PC-9 (cell line): Measurements from ENCODE around the gene TGFBR3. TPM values are rescaled to one million over a fixed set of nuclear protein-coding genes. Genes with fewer than 3 reads are reported as not detected.

Experiments used
- BruUV-seq: library from RNA; stranded (reverse); fragments of 400-500 nt; replicated peaks from 2 replicates; lab custom pipeline; 2021; lab: Mats Ljungman, UMichigan
- CTCF ChIA-PET: fragments of 300-600 bp; sonication (Branson Sonifier 250); formaldehyde crosslinking; loops from one replicate; lab custom pipeline; 2022; ENCODE audit warnings: antibody characterized with exemption; lab: Charles Lee
- POLR2A ChIA-PET: fragments of 300-600 bp; sonication (Branson Sonifier 250); formaldehyde crosslinking; loops from one replicate; lab custom pipeline; 2022; ENCODE audit warnings: antibody characterized with exemption; ENCODE audit not compliant: unreplicated experiment; lab: Charles Lee
- DNase-seq, 2 experiments: peaks; one replicate each; pipeline versions ENCODE4 v3.0.0 to v3.0.0-alpha.2; 2015 to 2022; ENCODE audit warnings: mixed read lengths in 1 of 2
- H2AFZ ChIP-seq: fragments of 200-600 bp; sonication (generic); 2 replicates; pipeline ENCODE4 v1.8.1; 2017; ENCODE audit warnings: antibody characterized with exemption
- H3F3A ChIP-seq: fragments of 200-600 bp; sonication (generic); 2 replicates; pipeline ENCODE4 v1.8.1; 2017; ENCODE audit warnings: antibody characterized with exemption, mild to moderate bottlenecking, low read depth; ENCODE audit not compliant: insufficient read depth
- H3K27ac ChIP-seq: fragments of 200-600 bp; sonication (generic); 2 replicates; pipeline ENCODE4 v1.6.1; 2016; ENCODE audit warnings: mixed run types
- H3K27me3 ChIP-seq: fragments of 200-600 bp; sonication (generic); 2 replicates; pipeline ENCODE4 v1.6.1; 2016; ENCODE audit warnings: low read depth, mixed run types; ENCODE audit not compliant: insufficient read depth
- H3K36me3 ChIP-seq: fragments of 200-600 bp; sonication (generic); 2 replicates; pipeline ENCODE4 v1.6.1; 2016; ENCODE audit warnings: low read depth, mixed run types
- H3K4me1 ChIP-seq: fragments of 200-600 bp; sonication (generic); replicated peaks from 2 replicates; pipeline ENCODE4 v1.6.1; 2016; ENCODE audit warnings: mixed run types; ENCODE audit not compliant: insufficient read depth
- H3K4me2 ChIP-seq: fragments of 200-600 bp; sonication (generic); 2 replicates; pipeline ENCODE4 v1.6.1; 2017; ENCODE audit warnings: mixed run types
- H3K4me3 ChIP-seq: fragments of 200-600 bp; sonication (generic); 2 replicates; pipeline ENCODE4 v1.6.1; 2016; ENCODE audit warnings: mixed run types
- H3K79me2 ChIP-seq: fragments of 200-600 bp; sonication (generic); 2 replicates; pipeline ENCODE4 v1.6.1; 2017; ENCODE audit warnings: low read depth, mixed run types
- H3K9me2 ChIP-seq: fragments of 200-600 bp; sonication (generic); 2 replicates; pipeline ENCODE4 v1.8.1; 2017; ENCODE audit warnings: mild to moderate bottlenecking; ENCODE audit not compliant: insufficient read depth
- H3K9me3 ChIP-seq: fragments of 200-600 bp; sonication (generic); 2 replicates; pipeline ENCODE4 v1.8.1; 2016; ENCODE audit warnings: low read depth; ENCODE audit not compliant: insufficient read depth
- H4K20me1 ChIP-seq: fragments of 200-600 bp; sonication (generic); 2 replicates; pipeline ENCODE4 v1.8.1; 2017; ENCODE audit not compliant: insufficient read depth
- EZH2 ChIP-seq: fragments of 200-600 bp; sonication (generic); IDR thresholded peaks from 2 replicates; pipeline ENCODE4 v1.8.0; 2017; ENCODE audit warnings: antibody characterized with exemption, low read depth
- intact Hi-C: fragments of 100-400 bp; cut with micrococcal nuclease; formaldehyde crosslinking; loops from one replicate; pipeline ENCODE4 v1.10.0; 2022; ENCODE audit not compliant: unreplicated experiment
- total RNA-seq: library from RNA; stranded (reverse); gene quantifications from 2 replicates; pipeline ENCODE4 v1.2.3, GENCODE V29; 2021
- TF ChIP-seq, protein P1 (sequence below): fragments of 200-600 bp; sonication (generic); conservative IDR thresholded peaks from 2 replicates; pipeline ENCODE4 v1.6.1; 2017; ENCODE audit warnings: mixed run types, antibody characterized with exemption, mild to moderate bottlenecking, moderate library complexity

TGFBR3 gene
- total RNA-seq, 1 experiment from 2014 or later: 1.6 TPM

DNA sequence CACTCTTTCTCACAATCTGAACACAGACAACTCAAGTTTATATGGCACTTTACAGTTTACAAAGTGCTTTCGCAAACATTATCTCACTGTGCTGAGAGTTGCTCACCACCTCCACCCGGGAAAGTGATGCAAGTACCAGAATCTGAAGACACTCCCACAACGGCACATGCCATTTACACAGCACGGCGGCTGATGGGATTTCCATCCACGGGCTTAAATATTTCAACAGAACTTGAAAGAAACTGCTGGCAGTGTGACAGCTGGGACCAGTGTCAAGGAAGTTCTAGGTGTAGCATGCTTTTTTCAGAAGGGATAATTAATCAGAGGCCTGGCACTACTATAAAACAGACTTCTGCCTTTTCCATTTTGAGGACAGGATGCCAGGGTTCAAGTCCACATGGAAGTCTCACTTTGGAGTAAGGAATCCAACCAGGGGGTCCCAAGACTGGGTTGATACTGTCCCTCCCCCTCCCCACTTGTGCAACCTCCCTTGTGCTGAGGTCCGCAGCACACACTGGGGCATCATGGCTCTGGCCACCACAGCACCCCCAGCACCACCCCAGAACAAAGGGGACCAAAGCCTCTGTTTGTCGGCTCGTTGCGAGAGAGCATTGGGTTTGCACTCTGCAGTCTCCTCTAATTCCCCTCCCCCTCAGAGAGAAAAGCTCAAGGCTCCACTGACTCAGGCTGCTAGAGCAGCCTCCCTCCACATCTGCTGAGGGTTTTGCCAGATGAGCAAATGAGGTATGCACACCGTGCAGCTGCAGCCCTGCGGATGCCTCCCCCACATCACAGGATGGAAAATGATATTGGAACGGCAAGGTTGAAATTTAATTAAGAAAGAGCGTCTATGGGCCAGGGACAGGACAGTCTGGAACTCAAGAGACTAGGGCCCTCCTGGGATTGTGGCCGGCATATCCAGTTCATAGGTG, 154.9 kb downstream of the TGFBR3 start:
- peak overlapping the region; percentile 73 for H3K4me2 ChIP-seq
- BruUV-seq: no TSS peak
- CTCF ChIA-PET: interaction anchor here (0.6 kb wide), 1 partner anchor 219 kb away, joined by 5 read pairs; no protein-coding TSS in a partner anchor
- H3K36me3 ChIP-seq: no peaks in the 10 kb centered on the region
- peak; percentile 11 to 71 for DNase-seq
- no peak overlapping the region for H3K4me3 ChIP-seq
- peaks cover 64% of the 10 kb centered on the region for H3K4me1 ChIP-seq
- POLR2A ChIA-PET: interaction anchor here (0.5 kb wide), 1 partner anchor 564 kb away, joined by 6 read pairs; no protein-coding TSS in a partner anchor
- H4K20me1 ChIP-seq: no peaks in the 10 kb centered on the region
- H3F3A ChIP-seq: peaks cover 27% of the 10 kb centered on the region
- H3K79me2 ChIP-seq: 0 out of 2 replicates have a peak, but pooled peaks cover 8% of the 10 kb centered on the region
- no peaks in the 10 kb centered on the region for H3K9me2 ChIP-seq
- H3K27me3 ChIP-seq: no peaks in the 10 kb centered on the region
- peak overlapping the region; percentile 79 for H3K27ac ChIP-seq
- no peak overlapping the region for H2AFZ ChIP-seq
- no peaks in the 10 kb centered on the region for H3K9me3 ChIP-seq
- intact Hi-C loops: loop anchor here (5.0 to 10.0 kb wide), 3 partner anchors 44 to 194 kb away; partner anchors contain the start of gene TGFBR3
- TF ChIP-seq, protein P1, sequence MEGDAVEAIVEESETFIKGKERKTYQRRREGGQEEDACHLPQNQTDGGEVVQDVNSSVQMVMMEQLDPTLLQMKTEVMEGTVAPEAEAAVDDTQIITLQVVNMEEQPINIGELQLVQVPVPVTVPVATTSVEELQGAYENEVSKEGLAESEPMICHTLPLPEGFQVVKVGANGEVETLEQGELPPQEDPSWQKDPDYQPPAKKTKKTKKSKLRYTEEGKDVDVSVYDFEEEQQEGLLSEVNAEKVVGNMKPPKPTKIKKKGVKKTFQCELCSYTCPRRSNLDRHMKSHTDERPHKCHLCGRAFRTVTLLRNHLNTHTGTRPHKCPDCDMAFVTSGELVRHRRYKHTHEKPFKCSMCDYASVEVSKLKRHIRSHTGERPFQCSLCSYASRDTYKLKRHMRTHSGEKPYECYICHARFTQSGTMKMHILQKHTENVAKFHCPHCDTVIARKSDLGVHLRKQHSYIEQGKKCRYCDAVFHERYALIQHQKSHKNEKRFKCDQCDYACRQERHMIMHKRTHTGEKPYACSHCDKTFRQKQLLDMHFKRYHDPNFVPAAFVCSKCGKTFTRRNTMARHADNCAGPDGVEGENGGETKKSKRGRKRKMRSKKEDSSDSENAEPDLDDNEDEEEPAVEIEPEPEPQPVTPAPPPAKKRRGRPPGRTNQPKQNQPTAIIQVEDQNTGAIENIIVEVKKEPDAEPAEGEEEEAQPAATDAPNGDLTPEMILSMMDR: no peak
- no peak for TF ChIP-seq EZH2

GRCh38 chr1:91729621-91730358, 156.2 kb downstream of the TGFBR3 start:
- ChIA-PET POLR2A (interaction anchor here (0.6 kb wide), 1 partner anchor 66 kb away, joined by 3 read pairs; no protein-coding TSS in a partner anchor), CTCF (no interaction called here)
- Histone ChIP-seq H3F3A (peaks cover 15% of the 10 kb centered on the region), H3K9me3 (no peaks in the 10 kb centered on the region), H3K9me2 (no peaks in the 10 kb centered on the region), H3K27me3 (no peaks in the 10 kb centered on the region), H3K4me2 (no peak overlapping the region), H2AFZ (no peak overlapping the region), H3K79me2 (0 out of 2 replicates have a peak, but pooled peaks cover 1% of the 10 kb centered on the region), H3K4me1 (peaks cover 51% of the 10 kb centered on the region), H3K27ac (no peak overlapping the region), H3K4me3 (no peak overlapping the region), H4K20me1 (no peaks in the 10 kb centered on the region), H3K36me3 (no peaks in the 10 kb centered on the region)
- TF ChIP-seq EZH2: no peak
- TF ChIP-seq, protein P1: no peak
- BruUV-seq: no TSS peak
- intact Hi-C loops: loop anchor here (5.0 to 10.0 kb wide), 3 partner anchors 42 to 195 kb away; partner anchors contain the start of gene TGFBR3
- no peak for DNase-seq

DNA sequence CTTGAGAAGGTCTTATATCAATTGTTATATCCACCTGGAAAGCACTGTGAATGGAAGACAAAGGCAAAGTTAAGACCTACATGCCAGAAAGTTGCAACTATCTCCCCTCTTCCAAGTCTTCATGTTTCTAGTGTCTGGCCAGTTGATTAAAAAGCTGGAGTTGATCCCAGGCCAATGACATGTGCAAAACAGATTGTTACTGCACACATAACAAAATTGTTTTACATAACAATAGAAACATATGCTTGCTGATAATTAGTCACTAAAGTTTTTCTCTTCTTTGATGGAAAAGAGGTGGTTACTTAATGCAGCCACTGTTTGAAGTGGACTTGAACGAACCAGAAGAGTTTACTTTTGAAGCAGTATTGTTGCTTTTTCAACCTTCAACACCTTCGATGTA, 158.2 kb downstream of the TGFBR3 start:
- H2AFZ ChIP-seq: no peak overlapping the region
- H3K9me2 ChIP-seq: no peaks in the 10 kb centered on the region
- H3K36me3 ChIP-seq: no peaks in the 10 kb centered on the region
- no peak for DNase-seq
- H3K4me3 ChIP-seq: no peak overlapping the region
- no peaks in the 10 kb centered on the region for H3K79me2 ChIP-seq
- no peak for TF ChIP-seq EZH2
- TF ChIP-seq, protein P1: no peak
- H4K20me1 ChIP-seq: no peaks in the 10 kb centered on the region
- peaks cover 31% of the 10 kb centered on the region for H3K4me1 ChIP-seq
- H3K4me2 ChIP-seq: no peak overlapping the region
- H3K9me3 ChIP-seq: no peaks in the 10 kb centered on the region
- peaks cover 8% of the 10 kb centered on the region for H3F3A ChIP-seq
- ChIA-PET CTCF (no interaction called here), POLR2A (no interaction called here)
- H3K27me3 ChIP-seq: no peaks in the 10 kb centered on the region
- no peak overlapping the region for H3K27ac ChIP-seq
- intact Hi-C loops: no loop called here
- no TSS peak for BruUV-seq
